ENCODE results near the gene HRC. TPM values are rescaled to one million over a fixed set of nuclear protein-coding genes. Genes with fewer than 3 reads are reported as not detected.

The HRC gene
- total and polyA plus RNA-seq, 2 of the 8 experiments (the other 6 are each of a cell fraction or from before 2014, with no cell fraction given): 2.3 to 2.6 TPM

DNA sequence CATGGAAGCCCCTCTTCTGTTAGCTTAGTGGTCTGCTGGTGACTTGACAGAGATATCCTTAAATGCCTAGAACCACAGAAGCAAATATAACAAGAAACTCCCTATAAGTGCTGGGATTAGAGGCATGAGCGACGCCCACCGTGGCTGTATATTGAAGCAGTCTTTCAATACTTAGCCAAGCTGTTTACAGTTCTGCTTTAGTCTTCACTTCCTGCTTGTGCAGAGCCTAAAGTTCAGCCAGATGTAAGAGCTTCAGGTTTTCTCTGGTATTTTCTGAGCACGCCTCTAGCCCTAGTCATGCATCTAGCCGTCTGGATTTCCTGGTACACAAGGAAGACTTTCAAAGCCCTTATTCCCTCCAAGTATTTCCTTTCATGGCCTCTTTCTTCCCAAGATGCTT is 30.9 kb upstream of the HRC start (continued):
- TF ChIP-seq ASH2L (IDR thresholded peaks at IDR 0.05; ENCODE audit: low read length): no peak

Measured in H1 (cell line).